HG03025 (cell line): ENCODE results near the gene ARL10.

Experiments
- ATAC-seq: cut with Tn5 transposase; IDR thresholded peaks from one replicate; pipeline ENCODE4 v1.9.1; 2021; ENCODE audit warnings: mild to moderate bottlenecking, moderate library complexity; ENCODE audit not compliant: unreplicated experiment, low FRiP score

The ARL10 gene

GRCh38 chr5:176408590-176408989 is 43.3 kb downstream of the ARL10 start:
- no peak for ATAC-seq

- no peak for ATAC-seq
Measured at GRCh38 chr5:176409765-176410164, 44.5 kb downstream of the ARL10 start.

- ATAC-seq = no peak
Measured at GRCh38 chr5:176410486-176411180, 45.3 kb downstream of the ARL10 start.

- ATAC-seq = no peak
Measured at GRCh38 chr5:176412517-176413254, 47.4 kb downstream of the ARL10 start.

GRCh38 chr5:176413255-176413565 is 47.9 kb downstream of the ARL10 start:
- ATAC-seq = no peak

GRCh38 chr5:176413709-176414191 is 48.5 kb downstream of the ARL10 start:
- ATAC-seq = no peak

GRCh38 chr5:176414704-176415103 is 49.4 kb downstream of the ARL10 start:
- ATAC-seq = no peak

GRCh38 chr5:176415240-176415951 is 50.1 kb downstream of the ARL10 start:
- no peak for ATAC-seq

- peak; percentile 86 for ATAC-seq
Measured at GRCh38 chr5:176415952-176416924, 51.0 kb downstream of the ARL10 start, which contains the start of gene CLTB. TSS of gene CLTB (minus strand) at chr5:176416539. CDS start at chr5:176416363, 176 bp downstream.

GRCh38 chr5:176416965-176417364 is 51.7 kb downstream of the ARL10 start:
- no peak for ATAC-seq

- ATAC-seq = no peak
Measured at GRCh38 chr5:176418251-176418650, 53.0 kb downstream of the ARL10 start.

- no peak for ATAC-seq
Measured at GRCh38 chr5:176420086-176420485, 54.8 kb downstream of the ARL10 start.

GRCh38 chr5:176420972-176421544 is 55.8 kb downstream of the ARL10 start:
- ATAC-seq = no peak

GRCh38 chr5:176424181-176424580 is 58.9 kb downstream of the ARL10 start:
- ATAC-seq = no peak

- no peak for ATAC-seq
Measured at GRCh38 chr5:176425138-176425537, 59.9 kb downstream of the ARL10 start.

GRCh38 chr5:176425791-176426190 is 60.5 kb downstream of the ARL10 start:
- no peak for ATAC-seq

- no peak for ATAC-seq
Measured at GRCh38 chr5:176426876-176427275, 61.6 kb downstream of the ARL10 start.

- no peak for ATAC-seq
Measured at GRCh38 chr5:176427971-176428370, 62.7 kb downstream of the ARL10 start.

GRCh38 chr5:176429972-176430371 is 64.7 kb downstream of the ARL10 start:
- no peak for ATAC-seq
